PFSK-1 (cell line): ENCODE results near the gene SVIL.

Experiments used
- SIN3A ChIP-seq: IDR thresholded peaks from 2 replicates; pipeline ENCODE4 v1.6.1; 2012; ENCODE audit warnings: mild to moderate bottlenecking, low read length, moderate library complexity, borderline replicate concordance; ENCODE audit not compliant: insufficient read depth
- TF ChIP-seq, protein P1 (sequence below), 2 experiments: IDR thresholded peaks; 2 replicates each; pipeline versions ENCODE4 v1.6.1 to v1.8.0; 2011 to 2012; ENCODE audit warnings: low read depth in 2 of 2, low read length in 2 of 2, control low read depth in 1 of 2, inconsistent platforms in 1 of 2, mild to moderate bottlenecking in 1 of 2, moderate library complexity in 1 of 2; ENCODE audit not compliant: insufficient read depth in 1 of 2

DNA sequence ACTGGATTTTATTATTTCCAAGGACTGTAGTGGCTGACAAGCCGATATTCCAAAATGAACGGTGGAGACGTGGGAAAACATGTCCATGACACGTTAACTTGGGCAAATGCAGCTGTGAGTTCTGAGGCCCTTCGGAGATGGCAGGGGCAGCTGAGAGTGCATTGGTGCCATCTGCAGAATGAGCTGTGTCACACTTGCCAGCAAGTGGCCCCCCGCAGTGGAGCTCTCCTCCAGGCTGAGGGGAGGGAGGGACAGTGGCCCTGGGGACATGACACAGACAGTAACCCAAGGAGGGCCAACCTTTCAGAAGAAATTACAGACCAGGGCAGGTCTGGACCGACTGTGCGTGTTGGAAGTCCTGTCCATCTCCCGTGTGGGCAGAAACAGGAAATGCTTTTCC, 139.4 kb downstream of the SVIL start:
- no peak for TF ChIP-seq SIN3A
- TF ChIP-seq, protein P1, sequence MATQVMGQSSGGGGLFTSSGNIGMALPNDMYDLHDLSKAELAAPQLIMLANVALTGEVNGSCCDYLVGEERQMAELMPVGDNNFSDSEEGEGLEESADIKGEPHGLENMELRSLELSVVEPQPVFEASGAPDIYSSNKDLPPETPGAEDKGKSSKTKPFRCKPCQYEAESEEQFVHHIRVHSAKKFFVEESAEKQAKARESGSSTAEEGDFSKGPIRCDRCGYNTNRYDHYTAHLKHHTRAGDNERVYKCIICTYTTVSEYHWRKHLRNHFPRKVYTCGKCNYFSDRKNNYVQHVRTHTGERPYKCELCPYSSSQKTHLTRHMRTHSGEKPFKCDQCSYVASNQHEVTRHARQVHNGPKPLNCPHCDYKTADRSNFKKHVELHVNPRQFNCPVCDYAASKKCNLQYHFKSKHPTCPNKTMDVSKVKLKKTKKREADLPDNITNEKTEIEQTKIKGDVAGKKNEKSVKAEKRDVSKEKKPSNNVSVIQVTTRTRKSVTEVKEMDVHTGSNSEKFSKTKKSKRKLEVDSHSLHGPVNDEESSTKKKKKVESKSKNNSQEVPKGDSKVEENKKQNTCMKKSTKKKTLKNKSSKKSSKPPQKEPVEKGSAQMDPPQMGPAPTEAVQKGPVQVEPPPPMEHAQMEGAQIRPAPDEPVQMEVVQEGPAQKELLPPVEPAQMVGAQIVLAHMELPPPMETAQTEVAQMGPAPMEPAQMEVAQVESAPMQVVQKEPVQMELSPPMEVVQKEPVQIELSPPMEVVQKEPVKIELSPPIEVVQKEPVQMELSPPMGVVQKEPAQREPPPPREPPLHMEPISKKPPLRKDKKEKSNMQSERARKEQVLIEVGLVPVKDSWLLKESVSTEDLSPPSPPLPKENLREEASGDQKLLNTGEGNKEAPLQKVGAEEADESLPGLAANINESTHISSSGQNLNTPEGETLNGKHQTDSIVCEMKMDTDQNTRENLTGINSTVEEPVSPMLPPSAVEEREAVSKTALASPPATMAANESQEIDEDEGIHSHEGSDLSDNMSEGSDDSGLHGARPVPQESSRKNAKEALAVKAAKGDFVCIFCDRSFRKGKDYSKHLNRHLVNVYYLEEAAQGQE (IDR thresholded peaks at IDR 0.05; ENCODE audit: insufficient read depth in 1 of 2, low read depth in 2 of 2, low read length in 2 of 2): no peak
